Fibroblast of pulmonary artery (primary cell): ENCODE measurements around the gene RSPH1.

Source experiments
- DNase-seq: peaks from one replicate; pipeline ENCODE4 v3.0.0-alpha.2; 2010; ENCODE audit warnings: low read depth
- H3K4me3 ChIP-seq: replicated peaks from 2 replicates; pipeline ENCODE4 v1.5.1; 2011; ENCODE audit warnings: low read depth, mild to moderate bottlenecking, control low read depth, low read length, moderate library complexity
- CTCF ChIP-seq: IDR thresholded peaks from 2 replicates; pipeline ENCODE4 v1.5.1; 2011; ENCODE audit warnings: mild to moderate bottlenecking, control low read depth, low read length, inconsistent platforms; ENCODE audit errors: missing control alignments

Gene RSPH1

DNA sequence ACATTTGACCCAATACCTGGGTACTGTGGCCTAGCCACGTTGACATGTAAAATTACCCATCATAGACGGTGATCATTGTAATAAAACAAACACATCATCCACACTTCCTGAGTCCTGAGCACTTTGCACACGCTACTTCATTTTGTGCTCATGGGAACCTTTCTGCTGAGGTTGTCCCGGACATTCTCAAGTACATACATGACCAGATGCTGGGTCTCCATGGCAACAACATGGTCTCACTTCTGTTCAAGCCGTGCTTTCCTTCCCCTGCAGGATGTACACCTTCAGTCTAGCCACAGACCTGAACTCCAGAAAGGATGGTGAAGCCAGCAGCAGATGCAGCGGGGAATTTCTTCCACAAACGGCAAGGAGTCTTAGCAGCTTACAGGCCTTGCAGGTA is 69.6 kb downstream of the RSPH1 start:
- TF ChIP-seq CTCF: no peak

GRCh38 chr21:42425591-42425990 is 70.4 kb downstream of the RSPH1 start:
- no peak for TF ChIP-seq CTCF
- no peak overlapping the region for H3K4me3 ChIP-seq

More for the DNA sequence above, 69.6 kb downstream of the RSPH1 start:
- no peak for DNase-seq
- no peak overlapping the region for H3K4me3 ChIP-seq

DNA sequence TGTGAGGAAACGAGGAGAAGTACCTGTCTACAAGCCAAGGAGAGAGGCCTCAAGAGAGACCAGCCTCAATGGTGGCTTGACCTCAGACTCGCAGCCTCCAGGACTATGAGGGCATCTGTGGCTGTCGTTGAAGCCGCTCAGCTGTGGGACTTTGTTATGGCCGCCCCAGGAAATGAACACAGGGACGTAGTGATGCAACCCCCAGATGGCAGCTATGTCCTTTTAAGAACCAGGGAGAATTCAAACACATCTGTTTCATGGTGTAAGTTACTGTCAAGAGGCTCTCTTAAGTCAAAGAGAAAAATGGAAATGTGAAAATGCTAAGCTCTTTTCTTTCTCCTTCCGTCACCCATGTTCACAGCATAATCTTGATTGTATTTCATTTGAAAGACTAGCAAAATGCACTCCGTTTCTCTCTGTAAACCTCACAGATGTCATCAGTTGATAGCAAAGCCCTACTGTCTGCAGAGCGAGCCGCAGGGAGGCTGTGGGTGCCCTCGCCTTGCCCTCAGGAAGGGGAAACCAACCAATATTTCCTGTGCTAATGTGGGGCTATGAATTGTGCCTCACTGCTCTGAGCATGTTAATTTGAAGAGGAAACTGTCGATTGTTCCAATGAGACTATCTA is 71.0 kb downstream of the RSPH1 start:
- no peak overlapping the region for H3K4me3 ChIP-seq
- no peak for DNase-seq
- TF ChIP-seq CTCF: no peak

More at GRCh38 chr21:42425591-42425990, 70.4 kb downstream of the RSPH1 start:
- no peak for DNase-seq

DNA sequence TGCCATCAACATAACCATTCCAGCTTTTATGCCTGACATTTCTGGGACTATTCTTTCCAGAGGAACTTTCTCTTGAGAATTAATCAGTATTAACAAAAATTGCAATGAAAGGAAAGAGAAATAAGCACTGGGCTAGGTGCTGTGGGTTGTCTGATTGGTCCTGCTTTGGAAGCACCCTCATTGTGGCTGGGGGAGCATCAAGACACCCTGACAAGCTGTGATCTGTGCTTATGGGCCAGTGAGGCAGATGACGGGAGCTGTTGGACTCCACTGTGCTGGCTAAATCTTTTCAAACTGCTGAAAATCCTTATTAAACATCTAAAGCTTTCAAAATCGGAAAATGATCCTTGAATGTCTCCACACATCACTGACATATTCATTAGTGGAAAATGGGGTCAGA is 72.3 kb downstream of the RSPH1 start:
- no peak overlapping the region for H3K4me3 ChIP-seq
- TF ChIP-seq CTCF: no peak

GRCh38 chr21:42423197-42423675 is 72.8 kb downstream of the RSPH1 start:
- H3K4me3 ChIP-seq: no peak overlapping the region
- TF ChIP-seq CTCF: no peak
- no peak for DNase-seq

More for the DNA sequence above, 72.3 kb downstream of the RSPH1 start:
- DNase-seq: no peak
